ENCODE data around the gene VPS8.

- TF ChIP-seq POLR2AphosphoS5 (IDR thresholded peaks at IDR 0.05; ENCODE audit: control insufficient read depth, insufficient read depth, low read depth, low read length) (no peak), CTCF (IDR thresholded peaks at IDR 0.05 in 2 of 3, conservative IDR thresholded peaks at IDR 0.05 in 1 of 3; ENCODE audit: insufficient read depth in 2 of 3, low read depth in 1 of 3, low read length in 3 of 3) (no peak), POLR2A (conservative IDR thresholded peaks at IDR 0.05) (no peak), CBFA2T3 (IDR thresholded peaks at IDR 0.05) (no peak), MAFG (tag; conservative IDR thresholded peaks at IDR 0.05) (no peak), SP2 (IDR thresholded peaks at IDR 0.05; ENCODE audit: extremely low read depth, low read depth, low read length, poor library complexity, severe bottlenecking) (no peak)
Measured at GRCh38 chr3:184884359-184885017, 72.5 kb downstream of the VPS8 start.

All from K562 (cell line).